CD4-positive, alpha-beta T cell (primary cell): ENCODE results near the gene D2HGDH. TPM values are rescaled to one million over a fixed set of nuclear protein-coding genes. Genes with fewer than 3 reads are reported as not detected.

ENCODE experiments used
- ATAC-seq: fragments of 200-7000 bp; cut with Tn5 transposase; one replicate; pipeline ENCODE4 v1.10.0; 2022; ENCODE audit warnings: mild to moderate bottlenecking; ENCODE audit not compliant: poor library complexity
- CTCF ChIA-PET: fragments of 350-600 bp; sonication (Branson Sonifier 250); formaldehyde crosslinking; loops from one replicate; lab custom pipeline; 2021; ENCODE audit warnings: antibody characterized with exemption, inconsistent platforms; lab: Charles Lee
- POLR2A ChIA-PET: fragments of 350-600 bp; sonication (Branson Sonifier 250); formaldehyde crosslinking; loops from one replicate; lab custom pipeline; 2021; ENCODE audit warnings: antibody characterized with exemption, inconsistent platforms; lab: Charles Lee
- DNase-seq, 14 experiments: peaks; one replicate each; pipeline ENCODE4 v3.0.0-alpha.2; 2013 to 2020; ENCODE audit warnings: mixed read lengths in 2 of 14
- H3K27ac ChIP-seq, 2 donors: one replicate each; pipeline versions ENCODE4 v1.5.1 to v1.7.0; 2013; ENCODE audit warnings: low read length in 2 of 2, low read depth in 1 of 2, mild to moderate bottlenecking in 1 of 2
- H3K27me3 ChIP-seq, 2 experiments: 1 replicate in 1 of 2; 2 replicates in 1 of 2; pipeline versions ENCODE4 v1.6.1 to v1.7.0; 2013; ENCODE audit warnings: low read length in 2 of 2, control low read depth in 1 of 2, mild to moderate bottlenecking in 1 of 2, moderate library complexity in 1 of 2; ENCODE audit not compliant: insufficient read depth in 2 of 2, control insufficient read depth in 1 of 2
- H3K36me3 ChIP-seq: one replicate; pipeline ENCODE4 v1.6.1; 2013; ENCODE audit warnings: low read length, control low read depth; ENCODE audit not compliant: insufficient read depth
- H3K4me1 ChIP-seq: one replicate; pipeline ENCODE4 v1.6.1; 2013; ENCODE audit warnings: low read length, control low read depth; ENCODE audit not compliant: insufficient read depth
- H3K4me3 ChIP-seq: one replicate; pipeline ENCODE4 v1.5.1; 2013; ENCODE audit warnings: mild to moderate bottlenecking, low read length, moderate library complexity
- H3K9me3 ChIP-seq, 2 experiments: 1 replicate in 1 of 2; 2 replicates in 1 of 2; pipeline versions ENCODE4 v1.6.1 to v1.7.0; 2013; ENCODE audit warnings: low read length in 2 of 2, mild to moderate bottlenecking in 2 of 2, control low read depth in 1 of 2, moderate library complexity in 1 of 2; ENCODE audit not compliant: control insufficient read depth in 1 of 2, insufficient read depth in 1 of 2
- H3K27ac Mint-ChIP-seq: one replicate; pipeline ENCODE4 v1.8.0; 2020; ENCODE audit warnings: mixed read lengths
- H3K27me3 Mint-ChIP-seq: one replicate; pipeline ENCODE4 v1.8.0; 2021; ENCODE audit warnings: mixed read lengths
- H3K36me3 Mint-ChIP-seq: one replicate; pipeline ENCODE4 v1.8.0; 2021; ENCODE audit warnings: low read depth, mixed read lengths
- H3K4me1 Mint-ChIP-seq: one replicate; pipeline ENCODE4 v1.8.0; 2021; ENCODE audit warnings: low read depth, mixed read lengths
- H3K4me3 Mint-ChIP-seq: one replicate; pipeline ENCODE4 v1.8.0; 2020; ENCODE audit warnings: mild to moderate bottlenecking, mixed read lengths
- H3K9me3 Mint-ChIP-seq: one replicate; pipeline ENCODE4 v1.8.0; 2020; ENCODE audit warnings: mixed read lengths
- intact Hi-C, 2 experiments: fragments of 100-400 bp; cut with DNase I in 1 of 2; cut with micrococcal nuclease in 1 of 2; formaldehyde crosslinking; loops; one replicate each; pipeline versions ENCODE4 v1.15.1 to v1.9.0; 2023 to 2025; cut with DNase I, micrococcal nuclease
- total RNA-seq, 174 experiments: library from RNA in 2 of 174; stranded (reverse) in 2 of 174; gene quantifications; one replicate each; pipeline ENCODE4 v1.2.3 and lab custom pipeline; 2021 to 2026
- TF ChIP-seq, protein P1 (sequence below): fragments of 200-600 bp; IDR thresholded peaks from one replicate; pipeline ENCODE4 v1.8.0; 2022; ENCODE audit warnings: antibody characterized with exemption, mild to moderate bottlenecking

D2HGDH gene
- total RNA-seq, 2 experiments from 2014 or later = 27.6 to 30.6 TPM

DNA sequence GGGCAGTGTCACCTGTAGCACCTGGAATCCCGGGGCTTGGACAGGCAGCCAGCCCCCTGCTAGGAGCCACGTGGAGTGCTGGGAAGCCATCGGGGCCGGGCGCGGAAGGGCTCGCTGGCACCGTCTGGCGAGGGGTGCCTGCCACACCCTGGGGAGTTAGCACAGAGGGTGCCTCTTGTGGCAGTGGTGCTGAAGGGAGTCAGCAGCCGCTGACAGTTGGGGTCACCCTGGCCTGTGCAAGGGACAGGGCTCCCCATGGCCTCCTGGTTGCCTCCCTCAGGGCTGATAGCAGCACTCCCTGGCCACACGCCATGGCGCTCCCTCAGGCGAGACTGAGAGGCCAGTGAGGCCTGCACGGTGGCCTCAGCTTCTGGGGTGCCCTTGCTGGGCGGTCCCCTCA, 13.9 kb upstream of the D2HGDH start:
- Histone ChIP-seq H3K9me3 (peaks cover 0 to 20% of the 10 kb centered on the region in 2 experiments), H3K4me1 (no peaks in the 10 kb centered on the region), H3K4me3 (no peak overlapping the region), H3K36me3 (peaks cover 60% of the 10 kb centered on the region), H3K27me3 (no peaks in the 10 kb centered on the region), H3K27ac (no peak overlapping the region)
- H3K27ac Mint-ChIP-seq = no peak overlapping the region
- no peak for ATAC-seq
- intact Hi-C loops = no loop called here
- peaks cover 72% of the 10 kb centered on the region for H3K36me3 Mint-ChIP-seq
- POLR2A ChIA-PET = interaction anchor here (1.2 kb wide), 1 partner anchor 19 kb away, joined by 3 read pairs; the partner anchor contains the start of gene ING5
- CTCF ChIA-PET = no interaction called here
- TF ChIP-seq, protein P1, sequence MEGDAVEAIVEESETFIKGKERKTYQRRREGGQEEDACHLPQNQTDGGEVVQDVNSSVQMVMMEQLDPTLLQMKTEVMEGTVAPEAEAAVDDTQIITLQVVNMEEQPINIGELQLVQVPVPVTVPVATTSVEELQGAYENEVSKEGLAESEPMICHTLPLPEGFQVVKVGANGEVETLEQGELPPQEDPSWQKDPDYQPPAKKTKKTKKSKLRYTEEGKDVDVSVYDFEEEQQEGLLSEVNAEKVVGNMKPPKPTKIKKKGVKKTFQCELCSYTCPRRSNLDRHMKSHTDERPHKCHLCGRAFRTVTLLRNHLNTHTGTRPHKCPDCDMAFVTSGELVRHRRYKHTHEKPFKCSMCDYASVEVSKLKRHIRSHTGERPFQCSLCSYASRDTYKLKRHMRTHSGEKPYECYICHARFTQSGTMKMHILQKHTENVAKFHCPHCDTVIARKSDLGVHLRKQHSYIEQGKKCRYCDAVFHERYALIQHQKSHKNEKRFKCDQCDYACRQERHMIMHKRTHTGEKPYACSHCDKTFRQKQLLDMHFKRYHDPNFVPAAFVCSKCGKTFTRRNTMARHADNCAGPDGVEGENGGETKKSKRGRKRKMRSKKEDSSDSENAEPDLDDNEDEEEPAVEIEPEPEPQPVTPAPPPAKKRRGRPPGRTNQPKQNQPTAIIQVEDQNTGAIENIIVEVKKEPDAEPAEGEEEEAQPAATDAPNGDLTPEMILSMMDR = no peak
- no peak for DNase-seq
- H3K27me3 Mint-ChIP-seq = no peaks in the 10 kb centered on the region
- no peaks in the 10 kb centered on the region for H3K9me3 Mint-ChIP-seq
- no peaks in the 10 kb centered on the region for H3K4me1 Mint-ChIP-seq
- H3K4me3 Mint-ChIP-seq = no peak overlapping the region

DNA sequence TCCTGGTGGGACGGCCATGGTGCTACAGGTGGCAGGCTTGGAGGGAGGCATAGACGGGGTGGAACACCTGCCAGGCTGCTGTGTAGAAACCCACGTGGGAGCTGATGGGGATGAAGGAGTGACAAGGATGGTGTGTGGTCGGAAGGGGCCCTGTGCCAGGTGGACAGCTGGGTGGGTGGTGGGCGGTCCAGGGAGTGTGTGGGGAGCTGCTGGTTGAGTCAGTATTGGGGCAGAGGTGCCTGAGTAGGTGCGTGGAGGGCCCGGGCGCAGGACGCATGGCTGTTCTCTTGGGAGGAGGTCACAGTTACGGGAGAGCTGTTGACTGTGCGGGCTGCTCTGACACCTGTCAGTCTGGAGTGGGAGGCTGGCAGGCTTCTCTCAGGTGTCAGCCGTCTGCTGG, 12.6 kb upstream of the D2HGDH start:
- no peak for ATAC-seq
- ChIA-PET CTCF (no interaction called here), POLR2A (no interaction called here)
- H3K27ac Mint-ChIP-seq = no peak overlapping the region
- H3K4me3 Mint-ChIP-seq = no peak overlapping the region
- Histone ChIP-seq H3K27me3 (no peaks in the 10 kb centered on the region), H3K9me3 (peaks cover 0 to 20% of the 10 kb centered on the region in 2 experiments), H3K4me3 (no peak overlapping the region), H3K4me1 (no peaks in the 10 kb centered on the region), H3K27ac (no peak overlapping the region), H3K36me3 (peaks cover 55% of the 10 kb centered on the region)
- H3K9me3 Mint-ChIP-seq = no peaks in the 10 kb centered on the region
- TF ChIP-seq, protein P1 = no peak
- H3K36me3 Mint-ChIP-seq = peaks cover 63% of the 10 kb centered on the region
- H3K27me3 Mint-ChIP-seq = no peaks in the 10 kb centered on the region
- no peaks in the 10 kb centered on the region for H3K4me1 Mint-ChIP-seq
- no peak for DNase-seq
- intact Hi-C loops = no loop called here

DNA sequence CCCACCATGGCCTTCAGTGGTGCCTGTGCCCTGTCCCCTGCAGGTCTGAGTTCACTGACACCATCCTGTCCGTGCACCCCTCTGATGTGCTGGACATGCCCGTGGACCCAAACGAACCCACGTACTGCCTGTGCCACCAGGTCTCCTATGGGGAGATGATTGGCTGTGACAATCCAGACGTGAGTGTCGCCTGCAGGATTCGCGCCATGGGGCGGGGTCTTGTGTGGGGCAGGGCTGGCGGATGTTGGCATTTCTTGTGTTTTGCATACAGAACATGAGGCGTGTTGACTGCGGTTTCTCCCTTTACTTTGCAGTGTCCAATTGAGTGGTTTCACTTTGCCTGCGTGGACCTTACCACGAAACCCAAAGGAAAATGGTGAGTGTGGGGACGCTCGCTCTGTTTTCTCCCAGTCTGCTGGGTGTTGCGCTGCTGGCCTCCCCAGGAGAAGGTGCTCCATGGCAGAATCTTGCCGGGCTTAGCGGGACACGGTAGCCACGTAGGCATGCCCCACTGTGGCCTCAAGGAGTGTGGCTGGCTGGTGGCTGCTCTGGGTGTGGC, 11.5 kb upstream of the D2HGDH start:
- Mint-ChIP-seq H3K4me1 (no peaks in the 10 kb centered on the region), H3K4me3 (no peak overlapping the region), H3K27ac (no peak overlapping the region), H3K36me3 (peaks cover 53% of the 10 kb centered on the region), H3K27me3 (no peaks in the 10 kb centered on the region), H3K9me3 (no peaks in the 10 kb centered on the region)
- TF ChIP-seq, protein P1 = no peak
- H3K4me3 ChIP-seq = no peak overlapping the region
- H3K27me3 ChIP-seq = no peaks in the 10 kb centered on the region
- DNase-seq = no peak
- H3K9me3 ChIP-seq = peaks cover 0 to 20% of the 10 kb centered on the region in 2 experiments
- ChIA-PET POLR2A (no interaction called here), CTCF (no interaction called here)
- ATAC-seq = no peak
- H3K36me3 ChIP-seq = peaks cover 51% of the 10 kb centered on the region
- no peak overlapping the region for H3K27ac ChIP-seq
- intact Hi-C loops = no loop called here
- no peaks in the 10 kb centered on the region for H3K4me1 ChIP-seq
